ENCODE measurements around the gene BRPF1.

BRPF1 gene, protein sequence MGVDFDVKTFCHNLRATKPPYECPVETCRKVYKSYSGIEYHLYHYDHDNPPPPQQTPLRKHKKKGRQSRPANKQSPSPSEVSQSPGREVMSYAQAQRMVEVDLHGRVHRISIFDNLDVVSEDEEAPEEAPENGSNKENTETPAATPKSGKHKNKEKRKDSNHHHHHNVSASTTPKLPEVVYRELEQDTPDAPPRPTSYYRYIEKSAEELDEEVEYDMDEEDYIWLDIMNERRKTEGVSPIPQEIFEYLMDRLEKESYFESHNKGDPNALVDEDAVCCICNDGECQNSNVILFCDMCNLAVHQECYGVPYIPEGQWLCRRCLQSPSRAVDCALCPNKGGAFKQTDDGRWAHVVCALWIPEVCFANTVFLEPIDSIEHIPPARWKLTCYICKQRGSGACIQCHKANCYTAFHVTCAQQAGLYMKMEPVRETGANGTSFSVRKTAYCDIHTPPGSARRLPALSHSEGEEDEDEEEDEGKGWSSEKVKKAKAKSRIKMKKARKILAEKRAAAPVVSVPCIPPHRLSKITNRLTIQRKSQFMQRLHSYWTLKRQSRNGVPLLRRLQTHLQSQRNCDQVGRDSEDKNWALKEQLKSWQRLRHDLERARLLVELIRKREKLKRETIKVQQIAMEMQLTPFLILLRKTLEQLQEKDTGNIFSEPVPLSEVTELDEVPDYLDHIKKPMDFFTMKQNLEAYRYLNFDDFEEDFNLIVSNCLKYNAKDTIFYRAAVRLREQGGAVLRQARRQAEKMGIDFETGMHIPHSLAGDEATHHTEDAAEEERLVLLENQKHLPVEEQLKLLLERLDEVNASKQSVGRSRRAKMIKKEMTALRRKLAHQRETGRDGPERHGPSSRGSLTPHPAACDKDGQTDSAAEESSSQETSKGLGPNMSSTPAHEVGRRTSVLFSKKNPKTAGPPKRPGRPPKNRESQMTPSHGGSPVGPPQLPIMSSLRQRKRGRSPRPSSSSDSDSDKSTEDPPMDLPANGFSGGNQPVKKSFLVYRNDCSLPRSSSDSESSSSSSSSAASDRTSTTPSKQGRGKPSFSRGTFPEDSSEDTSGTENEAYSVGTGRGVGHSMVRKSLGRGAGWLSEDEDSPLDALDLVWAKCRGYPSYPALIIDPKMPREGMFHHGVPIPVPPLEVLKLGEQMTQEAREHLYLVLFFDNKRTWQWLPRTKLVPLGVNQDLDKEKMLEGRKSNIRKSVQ (N-terminal part only)

DNA sequence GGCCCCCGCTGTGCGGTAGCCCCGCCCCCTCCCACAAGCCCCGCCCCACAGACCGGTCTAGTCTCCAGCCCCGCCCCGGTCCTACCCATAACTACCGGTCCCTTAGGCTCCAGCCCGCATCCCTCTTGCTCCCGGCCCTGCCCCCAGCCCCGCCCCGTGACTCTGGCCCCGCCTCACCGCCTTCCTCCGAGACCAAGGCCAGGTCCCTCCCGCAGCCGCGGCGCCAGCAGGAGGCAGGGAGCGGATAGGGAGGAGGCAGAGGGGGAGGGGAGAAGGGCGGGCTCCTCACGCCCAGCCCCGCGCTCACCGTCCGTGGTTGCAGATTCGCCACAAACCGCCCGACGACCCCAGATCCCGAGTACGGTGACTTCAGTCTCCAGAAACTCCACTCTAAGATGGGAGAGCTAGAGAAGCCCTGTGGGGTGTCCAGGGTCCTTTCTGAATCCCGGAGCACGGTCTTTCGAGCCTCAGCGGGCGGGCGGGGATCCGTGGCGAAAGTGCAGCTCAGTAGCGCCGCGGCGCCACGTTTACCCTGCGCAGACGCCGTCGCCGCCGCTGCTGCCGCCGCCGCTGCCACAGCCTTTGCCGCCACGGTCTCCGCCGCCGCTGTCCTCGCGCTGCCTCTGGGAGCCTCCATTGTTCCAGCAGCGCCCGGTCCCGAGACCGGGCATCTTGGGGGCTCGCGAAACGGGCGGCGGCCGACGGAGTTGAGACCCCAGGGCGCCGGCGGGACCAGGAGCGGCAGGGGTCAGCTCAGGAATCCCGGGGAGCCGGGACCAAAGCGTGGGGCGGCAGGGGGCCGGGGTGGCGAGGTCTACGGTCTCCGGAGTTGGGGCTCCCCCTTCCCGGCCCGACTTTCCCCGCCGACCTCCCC, at the start of gene BRPF1:
Gene BRPF1, plus strand, starts transcription at position 530 of the 874 bp plus-strand sequence. CDS start 2,406 bp downstream, outside the sequence.
- DNase-seq = peak; percentile 99 to 100

DNA sequence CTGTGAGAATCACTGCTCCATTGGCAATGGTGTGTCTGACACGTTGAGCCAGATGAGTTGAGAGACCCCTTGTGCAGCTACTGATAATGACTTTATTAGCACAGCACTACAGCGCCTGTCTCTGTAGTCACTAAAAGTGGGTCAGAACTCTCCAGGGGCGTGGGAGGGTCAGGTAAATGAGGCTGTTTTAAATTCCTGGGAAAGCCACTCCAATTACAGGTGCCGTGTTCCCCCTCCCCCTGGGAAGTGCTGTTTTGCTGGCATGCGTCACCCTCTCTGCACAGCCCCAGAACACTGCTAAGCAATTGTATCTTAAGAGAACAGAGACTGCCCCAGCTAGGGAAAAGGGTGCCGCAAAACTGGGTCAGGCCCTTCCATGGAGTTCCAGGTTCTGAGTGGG, 49.4 kb upstream of the BRPF1 start:
- no peak for DNase-seq

DNA sequence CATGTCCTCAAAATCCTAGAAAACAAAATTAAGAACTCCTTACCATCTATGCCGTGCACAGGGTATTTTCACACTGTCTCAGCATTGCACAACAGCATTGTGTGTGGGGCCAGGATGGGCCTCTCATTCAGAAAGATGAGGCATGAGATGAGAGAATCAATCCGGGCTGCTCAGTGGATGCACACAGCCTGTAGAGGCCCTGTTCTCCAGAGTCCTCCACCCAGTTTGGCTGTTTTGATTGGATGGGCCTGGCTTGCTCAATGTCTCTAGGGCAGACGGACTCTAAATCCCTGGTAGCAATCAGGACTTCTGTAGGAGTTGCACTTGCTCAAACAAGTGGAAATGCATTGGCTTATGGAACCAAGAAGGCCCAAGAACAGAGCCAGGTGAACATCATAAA, 48.1 kb upstream of the BRPF1 start:
- DNase-seq = no peak

DNA sequence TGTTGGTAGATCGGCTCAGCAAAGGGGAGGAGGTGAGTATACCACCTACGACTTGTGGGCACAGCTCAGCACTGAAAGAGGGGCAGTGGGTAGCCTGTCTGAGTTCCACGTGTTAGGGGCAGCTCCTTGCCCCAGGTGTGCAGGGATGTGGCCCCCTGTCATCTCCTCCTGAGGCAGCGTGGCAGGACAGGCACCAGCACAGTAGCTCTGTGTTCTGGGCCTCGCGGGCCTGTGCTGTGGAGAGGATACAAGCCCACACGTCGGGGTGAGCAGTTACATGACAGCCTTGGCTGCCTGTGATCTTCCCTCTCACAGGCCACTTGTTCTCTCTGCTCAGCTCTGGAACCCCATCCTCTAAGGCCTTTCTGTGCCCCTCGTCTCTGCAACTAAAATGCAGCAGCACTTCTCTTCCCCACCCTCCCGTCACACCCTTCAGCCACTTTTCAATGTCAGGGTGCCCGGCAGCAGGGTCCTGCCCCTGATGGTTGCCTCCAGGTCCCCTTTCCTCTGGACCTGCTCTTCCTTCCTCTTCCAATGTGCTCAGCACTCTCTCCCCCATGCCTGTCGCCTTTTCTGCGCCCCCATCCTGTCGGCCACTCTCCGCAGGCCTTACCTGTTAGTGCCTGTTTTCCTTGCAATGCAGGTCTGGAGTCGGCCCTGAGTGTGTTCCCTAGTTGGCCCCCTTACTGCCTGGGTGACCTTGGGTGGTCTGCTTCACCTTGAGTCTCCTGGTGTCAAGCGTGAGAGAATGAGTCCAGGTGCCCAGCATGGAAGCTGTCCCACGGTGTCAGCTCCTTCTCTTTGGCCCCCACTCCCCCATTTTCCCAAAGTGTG, 46.1 kb upstream of the BRPF1 start:
- DNase-seq = no peak

DNA sequence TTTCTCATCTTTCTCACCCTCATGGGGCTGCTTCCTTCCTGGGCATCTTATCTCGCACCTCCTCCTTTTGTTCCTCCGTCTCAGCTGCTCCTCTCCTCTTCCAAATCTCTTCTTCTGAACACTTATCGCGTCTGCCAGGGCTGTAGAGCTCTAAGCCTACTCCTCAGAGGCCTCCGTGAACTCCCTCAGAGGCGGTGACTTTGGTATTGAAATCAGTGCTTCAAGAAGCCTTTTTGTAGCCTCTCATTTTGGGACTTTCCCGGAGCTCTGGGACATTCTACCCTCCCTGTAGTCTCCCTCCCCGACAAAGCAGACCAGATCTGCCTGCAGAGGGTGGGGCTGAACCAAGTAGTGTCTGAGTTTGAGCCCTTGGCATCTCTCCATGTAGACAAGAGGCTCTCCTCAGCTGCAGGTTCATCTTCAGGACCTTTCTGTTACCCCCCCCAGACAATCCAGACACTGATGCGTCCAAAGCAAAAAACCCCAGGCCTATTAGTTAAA, 45.4 kb upstream of the BRPF1 start:
- no peak for DNase-seq

DNA sequence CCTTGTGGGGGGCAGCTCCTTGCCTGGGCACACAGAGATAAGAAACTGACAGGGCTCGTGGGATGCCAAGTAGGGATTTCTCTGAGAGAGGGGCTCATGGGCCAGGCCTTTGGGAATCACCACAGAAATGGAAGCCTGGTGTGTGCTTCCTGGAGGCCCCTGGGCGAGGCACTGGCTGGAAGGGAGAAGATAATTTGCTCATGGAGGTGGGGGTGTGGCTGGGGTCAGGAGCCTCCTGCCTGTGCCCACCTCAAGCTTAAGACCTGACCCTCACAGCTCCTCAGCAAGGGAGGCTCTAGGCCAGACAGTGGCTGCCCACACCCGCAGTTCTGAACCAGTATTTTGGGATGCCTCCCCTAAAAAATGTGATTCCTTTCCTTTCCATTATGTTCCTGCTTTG, 44.8 kb upstream of the BRPF1 start:
- no peak for DNase-seq

DNA sequence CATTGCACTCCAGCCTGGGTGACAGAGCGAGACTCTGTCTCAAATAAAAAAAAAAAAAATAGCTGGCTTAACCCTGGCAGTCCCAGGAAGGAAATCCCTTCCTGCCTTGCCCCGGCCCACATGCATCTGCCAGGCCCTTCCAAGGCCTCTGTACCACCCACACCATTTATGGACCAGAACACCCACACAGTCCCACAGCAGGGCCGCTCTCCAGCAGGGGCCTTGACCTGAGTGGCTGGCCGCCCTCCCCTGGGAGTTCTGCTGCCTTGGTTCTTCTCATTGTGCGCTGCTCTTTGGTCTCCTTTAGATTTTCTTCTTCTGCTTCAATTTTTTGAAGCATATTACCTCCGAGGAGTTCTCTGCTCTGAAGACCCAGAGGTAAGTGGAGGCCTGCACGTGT, 44.0 kb upstream of the BRPF1 start:
- DNase-seq = no peak

DNA sequence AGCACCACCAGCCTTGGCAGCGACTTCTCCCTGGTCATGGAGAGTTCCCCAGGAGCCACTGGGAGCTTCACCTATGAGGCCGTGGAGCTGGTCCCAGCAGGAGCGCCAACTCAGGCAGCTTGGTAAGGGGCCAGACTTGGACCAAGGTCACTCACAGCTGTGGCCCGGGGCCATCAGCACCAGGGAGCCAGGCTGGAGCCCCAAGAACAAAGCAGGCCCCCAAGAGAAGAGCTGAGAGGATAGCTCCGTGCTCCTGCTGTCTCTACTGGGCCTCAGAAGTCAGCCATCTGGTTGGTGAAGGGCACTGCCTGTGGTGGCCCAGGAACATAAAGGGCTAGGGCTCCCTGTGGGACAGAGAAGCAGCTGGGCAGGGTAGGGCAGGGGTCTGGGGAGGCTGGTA, 42.6 kb upstream of the BRPF1 start:
- DNase-seq = no peak

DNA sequence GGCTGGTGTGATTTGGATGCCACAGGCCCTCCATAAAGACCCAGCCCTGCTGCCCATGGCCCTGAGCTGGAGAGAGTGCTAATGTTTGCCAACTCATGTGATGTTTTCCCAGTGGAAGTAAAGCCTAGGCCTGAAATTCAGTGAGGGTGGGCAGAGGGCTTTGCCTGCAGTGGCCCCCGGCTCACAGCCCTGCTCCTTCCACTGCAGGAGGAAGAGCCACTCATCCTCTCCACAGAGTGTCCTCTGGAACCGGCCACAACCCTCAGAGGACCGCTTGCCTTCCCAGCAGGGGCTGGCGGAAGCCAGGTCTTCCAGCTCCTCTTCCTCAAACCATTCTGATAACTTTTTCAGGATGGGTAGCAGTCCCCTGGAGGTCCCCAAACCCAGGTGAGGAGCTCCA, 41.8 kb upstream of the BRPF1 start:
- DNase-seq = no peak

DNA sequence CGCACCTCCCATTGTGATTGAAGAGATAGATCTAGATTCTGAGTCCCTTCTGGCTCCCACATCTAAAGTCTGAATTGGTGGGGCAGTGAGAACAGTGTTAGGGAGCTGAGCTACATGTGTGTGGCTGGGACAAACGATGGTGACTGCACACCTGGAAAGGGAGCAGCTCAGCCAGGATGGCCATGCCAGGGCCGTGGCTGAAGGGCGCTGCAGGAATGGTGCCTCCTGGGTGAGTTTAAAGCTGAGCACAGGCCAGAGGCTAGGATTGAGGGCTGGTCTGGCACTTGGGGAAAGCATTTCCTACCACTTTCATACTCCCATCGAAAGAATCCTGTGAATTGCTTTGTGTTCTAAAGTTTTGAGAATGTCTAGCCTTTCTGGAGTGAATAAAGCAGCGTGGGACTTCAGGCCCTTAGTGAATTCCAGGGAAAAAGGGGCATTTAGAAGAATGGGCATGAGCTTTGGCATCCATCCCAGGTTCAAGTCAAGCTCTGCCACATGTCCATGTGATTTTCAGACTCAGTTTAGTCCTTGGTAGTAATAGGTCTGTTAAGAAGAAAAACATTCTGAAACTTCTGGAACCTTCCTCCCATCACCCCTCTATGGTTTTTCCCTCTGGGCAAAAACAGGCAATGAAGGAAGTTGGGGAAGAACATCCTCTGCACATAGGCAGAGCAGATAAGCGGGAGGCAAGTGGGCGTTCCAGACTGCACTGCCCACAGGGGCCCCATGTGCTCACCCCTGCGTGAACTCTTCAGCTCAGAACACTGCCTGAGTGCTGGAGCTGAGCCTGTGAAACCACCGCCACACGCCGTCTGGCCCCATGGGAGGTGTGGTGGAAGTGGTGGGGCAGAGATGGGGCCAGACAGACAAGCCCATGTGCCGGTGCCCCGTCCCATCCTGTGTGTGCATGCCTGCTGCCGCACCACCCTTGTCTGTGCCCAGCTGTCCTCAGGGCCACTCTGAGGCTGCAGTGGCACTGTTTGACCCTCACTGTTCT, 40.8 kb upstream of the BRPF1 start:
- no peak for DNase-seq

DNA sequence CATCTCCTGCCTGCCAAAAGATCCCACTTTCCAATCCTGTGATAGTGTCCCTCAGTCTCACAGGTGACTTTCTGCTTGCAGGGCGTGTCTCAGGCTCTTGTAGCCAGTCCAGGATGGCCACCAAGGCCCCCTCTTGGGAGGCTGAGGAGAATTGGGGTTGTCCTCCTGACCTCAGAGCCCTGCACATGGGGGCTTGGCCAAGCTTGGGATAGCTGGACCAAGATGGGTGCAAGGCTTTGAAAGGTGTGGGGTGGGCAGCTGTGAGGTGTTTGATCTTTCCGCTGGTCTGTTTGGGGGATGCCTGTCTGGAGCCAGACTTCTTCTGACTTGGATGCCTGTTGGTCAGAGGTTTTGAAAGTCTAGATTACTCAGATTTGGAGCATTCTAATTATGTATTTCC, 39.9 kb upstream of the BRPF1 start:
- DNase-seq = no peak

DNA sequence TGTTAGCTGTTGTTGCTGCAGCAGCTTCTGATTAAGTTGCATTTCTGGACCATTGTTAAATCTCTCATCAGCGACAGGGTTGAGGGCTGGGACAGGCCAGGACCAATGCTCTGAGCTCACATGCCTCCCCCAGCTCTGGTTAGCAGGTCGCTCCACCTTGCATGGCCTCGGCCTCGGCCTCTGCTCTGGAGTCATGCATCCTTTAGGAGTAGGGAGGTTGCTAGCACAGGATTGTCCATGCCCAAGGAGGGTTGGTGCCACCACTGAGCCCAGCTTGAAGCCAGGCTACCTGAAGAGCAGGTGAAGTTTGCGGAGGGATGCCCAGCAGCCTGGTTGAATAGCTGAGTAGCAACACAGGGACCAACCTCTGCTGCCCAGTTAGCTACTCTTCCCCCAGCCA, 39.1 kb upstream of the BRPF1 start:
- DNase-seq = no peak

DNA sequence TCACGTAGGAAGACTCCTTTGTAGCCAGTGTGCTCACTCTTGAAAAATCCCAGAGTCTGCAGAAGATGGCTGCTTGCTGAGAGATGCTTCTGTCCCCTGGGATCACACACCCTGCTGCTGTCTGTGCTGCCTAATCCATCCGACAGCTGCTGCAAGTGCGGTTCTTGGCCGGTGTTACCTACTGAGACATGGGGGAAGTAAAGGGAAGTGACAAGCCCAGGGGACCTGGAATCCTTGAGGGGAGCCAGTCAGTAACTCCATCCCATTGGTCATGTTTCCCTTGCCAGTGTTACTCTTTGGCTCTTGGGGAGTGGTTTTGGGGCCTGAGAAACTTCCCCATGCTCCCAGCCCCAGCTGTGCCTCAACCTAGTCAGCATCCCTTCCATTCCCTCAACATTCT, 36.2 kb upstream of the BRPF1 start:
- DNase-seq = no peak

DNA sequence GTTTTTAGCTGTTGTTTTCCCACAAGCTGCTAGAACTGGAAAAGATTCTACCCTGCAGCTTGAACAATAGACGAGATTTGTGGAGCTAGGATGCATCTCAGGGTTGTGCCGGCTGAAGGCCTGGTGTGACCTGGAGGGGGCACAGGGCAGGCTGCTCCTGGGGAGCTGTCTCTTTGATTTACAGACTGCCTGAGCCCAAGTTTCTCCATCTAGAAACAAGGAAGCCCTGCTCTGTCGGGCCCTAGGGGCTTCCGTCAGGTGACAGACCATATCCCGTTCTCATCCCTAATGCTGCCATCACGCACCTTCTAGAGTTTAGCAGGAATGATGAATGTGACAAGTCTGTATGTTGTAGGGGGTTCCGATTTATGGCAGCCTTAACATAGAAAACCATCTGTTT, 35.8 kb upstream of the BRPF1 start:
- no peak for DNase-seq

DNA sequence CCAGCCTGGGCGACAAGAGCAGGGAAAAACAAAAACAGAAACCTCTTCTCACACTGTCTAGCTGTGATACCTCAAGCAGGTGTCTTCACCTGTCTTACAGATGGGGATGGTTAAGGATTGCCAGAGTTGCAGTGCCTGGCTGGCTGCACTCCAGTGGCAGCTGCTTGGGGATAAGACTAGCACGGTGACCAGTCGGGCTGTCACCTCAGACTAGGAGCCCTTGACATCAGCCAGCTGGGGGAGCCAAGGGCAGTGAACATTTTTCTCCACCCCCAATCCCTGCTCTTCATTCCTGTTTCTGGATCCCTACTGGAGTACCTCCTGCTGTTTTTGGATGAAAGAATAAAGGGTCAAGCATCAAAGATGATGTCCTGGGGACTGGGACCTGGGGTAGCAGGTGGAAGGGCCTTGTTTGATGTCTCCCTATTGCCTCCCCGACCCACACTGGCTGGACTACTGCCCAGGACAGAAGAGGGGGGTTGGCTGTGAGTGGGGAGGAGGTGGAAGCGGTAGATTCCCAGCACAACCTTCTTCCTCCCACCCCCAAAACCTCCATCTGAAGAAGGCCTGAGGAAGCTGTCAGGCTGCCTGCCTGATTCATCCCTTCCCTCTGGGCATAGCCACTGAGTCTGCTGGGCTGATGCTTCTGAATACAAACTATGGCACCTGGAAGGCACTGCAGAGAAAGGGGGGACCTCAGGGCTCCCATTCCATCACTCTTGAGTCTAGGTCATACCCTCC, 34.9 kb upstream of the BRPF1 start:
- no peak for DNase-seq

DNA sequence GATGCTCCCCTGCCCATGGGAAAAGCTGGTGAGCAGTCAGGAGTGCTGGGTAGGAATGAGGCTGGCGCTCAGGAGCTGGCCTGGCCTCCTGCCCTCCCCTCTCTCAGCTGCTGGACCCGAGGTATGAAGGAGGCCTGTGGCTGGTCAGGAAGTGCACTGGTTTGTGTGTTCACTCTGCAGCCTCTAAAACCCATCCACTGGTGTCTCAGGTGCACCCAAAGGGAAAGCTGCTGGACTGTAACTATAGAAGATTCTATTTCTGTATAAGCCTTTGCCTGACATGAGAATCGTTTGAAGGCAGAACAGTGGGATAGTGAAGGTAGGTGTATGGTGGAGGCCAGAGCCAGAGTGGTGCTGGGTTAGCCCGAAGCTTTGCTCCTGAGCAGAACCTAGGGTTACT, 33.6 kb upstream of the BRPF1 start:
- DNase-seq = no peak

DNA sequence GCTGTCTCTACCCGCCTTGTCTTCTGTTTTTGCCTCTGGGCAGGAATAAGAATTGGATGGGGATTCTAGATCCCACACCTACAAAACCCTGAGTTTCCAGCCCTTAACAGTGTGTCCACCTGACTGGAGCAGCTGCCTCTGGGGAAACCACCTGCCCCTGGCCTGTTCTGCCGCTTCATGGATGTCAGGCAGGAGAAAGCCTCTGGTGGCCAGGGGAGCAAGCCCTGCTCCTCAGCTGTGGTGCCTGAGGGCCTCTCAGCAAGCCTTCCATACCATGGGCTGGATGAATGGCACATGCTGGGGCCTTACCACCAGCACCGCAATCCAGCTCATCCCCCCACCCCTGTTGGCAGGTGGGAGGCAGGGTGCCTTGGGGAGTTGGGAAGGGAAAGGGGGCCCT, 33.2 kb upstream of the BRPF1 start:
- DNase-seq = no peak

DNA sequence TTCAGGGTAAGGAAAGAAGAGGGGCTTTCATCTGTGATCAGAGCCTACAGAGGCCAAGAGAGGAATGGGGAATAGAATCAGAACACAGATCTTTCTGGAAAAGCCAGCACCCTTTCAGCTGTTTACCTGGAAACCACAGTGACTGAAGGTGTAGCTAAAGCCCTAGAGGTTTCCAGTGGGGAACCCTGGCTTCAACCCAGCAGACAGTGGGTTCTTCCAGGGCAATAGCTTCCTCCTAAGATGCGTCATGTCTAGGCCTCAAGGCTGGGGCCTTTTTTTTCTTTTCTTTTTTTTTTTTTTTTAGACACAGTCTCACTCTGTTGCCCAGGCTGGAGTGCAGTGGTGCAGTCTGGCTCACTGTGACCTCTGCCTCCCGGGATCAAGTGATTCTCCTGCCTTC, 31.0 kb upstream of the BRPF1 start:
- no peak for DNase-seq

DNA sequence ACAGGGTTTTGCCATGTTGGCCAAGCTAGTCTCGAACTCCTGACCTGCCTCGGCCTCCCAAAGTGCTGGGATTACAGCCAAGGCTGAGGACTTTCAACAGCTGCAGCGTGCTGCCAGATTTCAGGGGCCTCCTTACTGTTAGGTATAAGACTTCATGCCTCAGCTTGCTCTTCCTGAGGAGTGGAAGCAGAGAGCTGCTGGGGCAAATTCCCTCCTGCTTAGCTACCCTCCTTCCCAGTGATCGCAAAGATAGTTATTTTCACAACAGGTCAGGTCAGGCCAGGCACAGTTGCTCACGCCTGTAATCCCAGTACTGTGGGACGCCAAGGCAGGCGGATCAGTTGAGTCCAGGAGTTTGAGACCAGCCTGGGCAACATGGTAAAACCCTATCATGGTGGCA, 30.5 kb upstream of the BRPF1 start:
- DNase-seq = no peak

All from stimulated activated CD4-positive, alpha-beta T cell treated with anti-CD3 and anti-CD28 coated beads, Interleukin-2, amount 100 ng/mL, for 48 hours (primary cell).